ENCODE data around the gene MIOX.

Gene MIOX

DNA sequence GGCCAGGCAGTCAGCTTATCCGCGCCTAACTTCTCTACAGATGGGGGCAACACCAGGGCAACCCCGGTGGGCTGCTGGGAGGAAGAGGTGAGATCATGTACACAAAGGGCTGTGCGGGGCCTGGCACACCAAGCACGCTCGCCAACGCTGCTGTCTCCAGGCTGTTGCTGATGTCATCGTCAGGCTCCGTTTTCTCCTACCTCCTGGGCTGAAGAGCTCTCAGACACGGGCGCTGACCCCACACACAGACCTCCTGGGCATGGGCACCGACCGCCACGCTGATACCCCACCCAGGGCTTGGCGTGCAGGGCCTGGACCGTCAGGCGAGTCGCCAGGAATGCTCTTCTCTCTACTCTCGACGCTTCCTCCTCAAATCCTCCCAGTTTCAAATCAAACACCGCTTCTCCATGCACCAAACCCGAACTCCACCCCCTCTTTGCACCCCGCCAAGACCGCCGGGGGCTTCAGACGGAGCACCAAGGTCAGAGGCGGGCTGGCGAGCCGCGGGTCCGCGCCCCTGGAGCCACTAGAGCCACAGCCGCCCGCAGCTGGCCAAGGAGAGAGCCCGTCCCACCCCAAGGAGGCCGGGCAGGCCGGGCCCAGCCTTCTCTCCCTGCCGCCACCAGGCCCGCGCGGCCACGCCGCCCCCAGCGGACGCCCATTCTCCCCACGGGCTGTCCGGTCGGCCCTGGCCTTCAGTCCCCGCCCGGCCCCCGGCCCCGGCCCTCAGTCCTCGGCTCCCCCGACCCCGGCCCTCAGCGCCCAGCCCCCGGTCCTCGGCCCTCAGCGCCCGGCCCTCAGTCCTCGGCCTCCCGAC is 12.6 kb upstream of the MIOX start:
- DNase-seq (ENCODE audit: low read depth): no peak

DNA sequence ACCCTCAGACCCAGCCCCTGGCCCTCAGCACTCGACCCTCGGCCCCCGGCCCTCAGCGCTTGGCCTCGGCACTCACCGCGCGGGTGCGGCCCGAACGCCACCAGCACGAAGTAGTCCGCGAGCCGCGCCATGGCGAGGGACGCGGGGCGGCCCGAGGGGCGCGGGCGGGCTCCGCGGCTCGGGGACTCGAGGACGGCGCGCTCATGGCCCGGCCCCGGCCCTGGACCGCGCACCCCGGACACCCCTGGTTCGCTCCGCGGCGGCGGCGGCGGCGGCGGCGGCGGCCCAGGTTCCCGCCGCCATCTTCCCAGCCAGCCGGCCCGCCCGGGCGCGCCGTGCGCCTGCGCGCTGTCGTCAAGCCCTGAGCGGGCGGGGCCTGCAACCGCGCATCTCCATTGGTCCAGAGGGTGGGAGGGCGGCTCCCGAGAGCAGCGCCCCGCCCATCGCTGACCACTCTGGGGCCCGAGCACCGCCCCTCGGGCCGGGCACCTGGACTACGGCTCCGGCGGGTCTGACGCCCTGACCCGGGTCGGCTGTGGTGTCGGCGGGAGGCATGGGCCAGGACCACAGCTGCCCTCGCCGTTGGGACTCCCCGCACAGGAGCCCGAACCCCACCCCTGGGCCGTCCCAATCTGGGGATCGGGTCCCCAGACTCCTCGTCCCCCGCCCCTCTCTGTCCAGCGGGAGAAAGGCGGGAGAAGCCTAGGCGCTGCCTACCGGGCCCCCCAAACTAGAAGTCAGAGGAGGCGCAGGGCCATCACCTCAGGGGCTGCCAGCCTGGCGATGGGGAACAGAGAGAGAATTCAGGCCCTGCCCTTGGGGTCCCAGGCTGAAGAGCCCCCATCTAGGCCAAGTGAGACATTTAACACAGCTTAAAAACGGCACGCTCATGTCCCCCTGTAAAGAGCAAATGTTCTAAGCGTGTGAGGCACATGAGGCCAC is 11.7 kb upstream of the MIOX start, which contains the start of gene SBF1:
Gene SBF1 (minus strand): TSS at position 326 of the 942 bp plus-strand sequence. CDS start 195 bp downstream, at position 131.
- peak; percentile 84 for DNase-seq (ENCODE audit: low read depth)

DNA sequence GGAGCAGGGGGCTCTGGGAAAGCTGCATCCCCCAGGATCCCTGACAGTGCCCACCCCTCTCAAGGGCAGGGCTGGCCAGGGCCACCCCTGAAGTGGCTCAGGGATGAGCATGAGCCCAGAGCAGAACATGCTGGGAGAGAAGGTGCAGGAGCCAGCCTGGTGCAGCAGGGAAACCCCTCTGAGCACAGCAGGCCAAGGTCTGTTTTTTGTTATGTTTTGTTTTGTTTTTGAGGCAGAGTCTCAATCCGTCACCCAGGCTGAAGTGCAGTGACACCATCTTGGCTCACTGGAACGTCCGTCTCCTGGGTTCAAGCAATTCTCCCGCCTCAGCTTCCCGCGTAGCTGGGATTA is 11.0 kb upstream of the MIOX start:
- no peak for DNase-seq (ENCODE audit: low read depth)

DNA sequence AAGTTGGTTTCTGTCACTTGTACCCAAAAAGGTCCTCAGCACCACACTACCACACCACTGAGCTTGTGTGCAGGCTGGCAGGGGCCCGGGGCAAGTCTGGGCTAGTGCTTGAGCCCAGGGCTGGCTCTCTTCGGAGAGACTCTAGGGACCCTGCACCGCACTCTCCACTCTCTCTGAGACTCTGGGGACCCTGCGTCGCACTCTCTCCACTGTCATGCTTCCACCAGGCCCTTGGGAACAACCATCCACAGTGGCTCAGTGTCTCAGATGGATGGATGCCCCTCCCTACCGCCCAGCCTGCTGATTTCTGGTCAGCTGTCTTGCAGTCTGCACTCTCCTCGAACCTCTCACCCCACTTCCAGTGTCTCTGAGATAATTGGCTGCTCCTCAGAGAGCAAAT is 9.8 kb upstream of the MIOX start:
- DNase-seq (ENCODE audit: low read depth): no peak

- DNase-seq (ENCODE audit: low read depth): no peak
These were observed 8.7 kb upstream of the MIOX start for GRCh38 chr22:50477923-50478322.

- DNase-seq (ENCODE audit: low read depth): no peak
These were observed 6.9 kb upstream of the MIOX start for GRCh38 chr22:50479721-50480120.

DNA sequence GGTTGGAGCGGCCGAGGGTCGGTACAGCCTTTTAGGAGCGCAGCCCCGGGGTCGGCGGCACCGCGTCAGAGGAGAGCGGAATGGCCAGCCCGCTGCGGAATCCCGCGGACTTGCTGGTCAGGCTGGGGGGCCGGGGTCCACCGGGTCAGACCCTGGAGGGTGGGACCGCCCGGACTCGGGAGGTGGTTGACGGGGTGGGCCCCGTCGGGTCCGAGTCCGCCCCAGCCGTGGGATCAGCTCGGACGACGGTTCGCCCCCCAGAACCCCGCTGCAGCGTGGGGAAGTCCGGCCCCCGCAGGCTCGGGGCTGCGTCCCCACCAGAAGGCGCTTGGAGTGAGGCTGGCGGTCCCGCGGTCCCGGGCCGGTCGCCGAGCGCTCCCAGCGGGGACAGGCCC is 5.6 kb upstream of the MIOX start:
- DNase-seq (ENCODE audit: low read depth): no peak

DNA sequence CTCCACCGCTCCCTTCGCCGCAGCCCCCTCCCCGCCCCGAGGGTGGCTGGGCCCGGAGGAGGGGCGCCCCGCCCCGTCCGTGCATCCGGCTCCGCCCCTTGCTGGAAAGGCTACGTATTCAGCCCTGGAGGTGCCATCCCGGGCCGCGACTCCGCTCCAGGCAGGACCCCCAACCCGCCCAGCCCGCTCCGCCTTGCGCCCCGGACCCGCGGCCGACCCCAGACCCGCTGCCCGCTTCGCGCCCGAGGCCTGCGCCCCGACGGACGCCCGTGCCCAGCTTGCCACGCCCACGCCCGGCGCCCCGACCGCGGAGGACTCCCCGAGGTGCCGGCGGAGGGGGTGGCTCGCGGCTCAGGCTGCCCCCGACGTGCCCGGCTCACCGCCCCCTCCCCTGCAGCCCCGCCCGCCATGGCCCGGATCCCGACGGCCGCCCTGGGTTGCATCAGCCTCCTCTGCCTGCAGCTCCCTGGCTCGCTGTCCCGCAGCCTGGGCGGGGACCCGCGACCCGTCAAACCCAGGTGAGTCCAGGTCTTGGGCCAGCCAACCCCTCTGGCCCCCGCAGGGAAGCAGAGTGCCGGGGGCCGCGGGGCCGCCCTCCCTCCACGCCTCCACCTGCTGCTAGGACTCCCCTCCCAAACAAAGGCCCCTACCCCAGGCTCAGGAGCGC is 5.1 kb upstream of the MIOX start, which contains the start of gene ADM2:
Gene ADM2 (plus strand): TSS at position 104 of the 667 bp plus-strand sequence. CDS start 305 bp downstream, at position 409.
- peak; percentile 37 for DNase-seq (ENCODE audit: low read depth)

GRCh38 chr22:50482107-50483074 is 4.3 kb upstream of the MIOX start:
- DNase-seq (ENCODE audit: low read depth): no peak

- no peak for DNase-seq (ENCODE audit: low read depth)
These were observed 3.6 kb upstream of the MIOX start for GRCh38 chr22:50483106-50483505.

GRCh38 chr22:50483556-50483955 is 3.1 kb upstream of the MIOX start:
- DNase-seq (ENCODE audit: low read depth): no peak

GRCh38 chr22:50483977-50484853 is 2.4 kb upstream of the MIOX start:
- no peak for DNase-seq (ENCODE audit: low read depth)

DNA sequence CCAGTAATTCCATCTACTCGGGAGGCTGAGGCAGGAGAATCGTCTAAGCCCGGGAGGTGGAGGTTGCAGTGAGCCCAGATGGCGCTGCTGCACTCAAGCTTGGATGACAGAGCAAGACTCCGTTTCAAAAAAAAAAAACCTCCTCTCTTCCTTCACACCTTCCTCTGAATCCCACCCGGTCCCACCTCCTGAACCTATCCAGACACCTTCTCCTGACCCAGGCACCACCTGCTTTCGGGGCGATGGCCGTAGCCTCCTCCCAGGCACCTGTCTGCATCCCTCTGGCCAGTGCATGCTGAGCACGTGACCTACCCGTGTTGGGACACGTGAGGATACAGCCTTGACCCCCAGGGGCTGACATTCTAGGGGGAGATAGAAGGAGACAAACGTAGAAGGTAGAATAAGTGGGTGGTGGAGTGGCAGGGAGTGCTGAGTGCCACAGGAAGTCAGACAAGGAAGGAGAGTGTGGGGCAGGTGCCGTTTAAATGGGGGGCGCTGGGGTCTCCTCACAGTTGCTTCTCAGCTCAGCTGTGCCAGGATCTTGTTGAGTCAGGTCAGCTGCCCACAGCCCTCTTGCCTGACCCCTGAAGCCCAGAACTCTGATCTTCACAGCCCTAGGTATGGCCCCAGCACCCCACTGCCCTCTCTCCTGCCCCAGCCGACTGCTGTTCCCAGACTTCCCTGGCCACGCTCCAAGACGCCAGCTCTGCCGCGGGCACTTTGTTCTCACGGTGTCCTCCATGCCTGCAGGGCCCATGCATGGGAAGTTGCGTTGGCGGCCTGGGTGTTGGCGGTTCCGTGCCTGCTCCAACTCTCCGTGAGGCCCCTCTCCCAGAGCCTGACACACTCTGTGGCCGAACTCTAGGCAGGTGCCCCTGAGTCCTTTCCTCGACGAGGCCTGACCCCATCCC is 1.2 kb upstream of the MIOX start:
- no peak for DNase-seq (ENCODE audit: low read depth)

DNA sequence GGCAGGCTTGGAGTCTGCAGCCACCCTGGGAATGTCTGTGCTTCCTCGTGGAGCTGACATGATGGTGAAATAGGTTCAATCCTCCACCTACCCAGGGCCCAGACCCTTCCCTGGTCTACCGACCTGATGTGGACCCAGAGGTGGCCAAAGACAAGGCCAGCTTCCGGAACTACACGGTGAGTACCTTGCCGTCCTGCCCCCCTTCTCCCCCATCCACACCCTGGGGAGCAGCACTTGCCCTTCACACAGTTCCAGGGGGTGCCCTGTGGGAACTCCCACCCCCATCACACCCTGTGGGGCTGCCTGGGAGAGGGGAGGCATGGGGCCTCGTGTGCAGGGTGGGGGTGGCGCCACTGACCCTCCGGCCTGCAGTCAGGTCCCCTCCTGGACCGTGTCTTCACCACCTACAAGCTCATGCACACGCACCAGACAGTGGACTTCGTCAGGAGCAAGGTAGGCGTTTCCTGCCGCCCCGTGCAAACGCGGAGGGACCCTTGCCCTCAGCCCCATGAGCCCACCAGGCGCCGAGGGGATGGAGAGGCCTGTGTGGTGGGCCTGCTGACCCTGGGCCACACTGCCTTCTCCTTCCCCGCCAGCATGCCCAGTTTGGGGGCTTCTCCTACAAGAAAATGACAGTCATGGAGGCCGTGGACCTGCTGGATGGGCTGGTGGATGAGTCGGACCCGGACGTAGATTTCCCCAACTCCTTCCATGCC is 789 bp downstream of the MIOX start:
- no peak for DNase-seq (ENCODE audit: low read depth)

DNA sequence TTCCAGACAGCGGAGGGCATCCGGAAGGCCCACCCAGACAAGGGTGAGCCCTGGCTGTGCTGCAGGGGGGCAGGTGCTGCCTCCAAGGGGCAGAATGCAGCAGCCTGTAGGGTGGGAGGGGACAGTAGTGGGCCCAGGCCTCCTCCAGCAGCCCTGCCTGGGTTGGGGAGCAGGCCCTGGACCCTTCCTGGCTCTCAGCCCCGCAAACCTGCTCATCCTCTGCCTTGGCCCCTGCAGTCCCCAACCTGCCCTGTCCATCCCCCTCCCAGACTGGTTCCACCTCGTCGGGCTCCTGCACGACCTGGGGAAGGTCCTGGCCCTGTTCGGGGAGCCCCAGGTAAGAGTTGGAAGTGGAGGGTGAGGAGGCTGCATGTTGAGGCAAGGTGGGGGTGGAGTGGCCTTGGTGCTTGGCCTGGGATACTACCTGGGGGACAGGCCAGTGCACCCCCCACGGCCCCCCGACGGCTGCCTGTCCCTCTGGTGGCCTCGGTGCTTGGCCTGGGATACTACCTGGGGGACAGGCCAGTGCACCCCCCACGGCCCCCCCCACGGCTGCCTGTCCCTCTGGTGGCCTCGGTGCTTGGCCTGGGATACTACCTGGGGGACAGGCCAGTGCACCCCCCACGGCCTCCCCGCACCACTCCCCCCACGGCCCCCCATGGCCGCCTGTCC is 1.5 kb downstream of the MIOX start:
- DNase-seq (ENCODE audit: low read depth): no peak

GRCh38 chr22:50488886-50489285 is 2.2 kb downstream of the MIOX start:
- DNase-seq (ENCODE audit: low read depth): no peak

DNA sequence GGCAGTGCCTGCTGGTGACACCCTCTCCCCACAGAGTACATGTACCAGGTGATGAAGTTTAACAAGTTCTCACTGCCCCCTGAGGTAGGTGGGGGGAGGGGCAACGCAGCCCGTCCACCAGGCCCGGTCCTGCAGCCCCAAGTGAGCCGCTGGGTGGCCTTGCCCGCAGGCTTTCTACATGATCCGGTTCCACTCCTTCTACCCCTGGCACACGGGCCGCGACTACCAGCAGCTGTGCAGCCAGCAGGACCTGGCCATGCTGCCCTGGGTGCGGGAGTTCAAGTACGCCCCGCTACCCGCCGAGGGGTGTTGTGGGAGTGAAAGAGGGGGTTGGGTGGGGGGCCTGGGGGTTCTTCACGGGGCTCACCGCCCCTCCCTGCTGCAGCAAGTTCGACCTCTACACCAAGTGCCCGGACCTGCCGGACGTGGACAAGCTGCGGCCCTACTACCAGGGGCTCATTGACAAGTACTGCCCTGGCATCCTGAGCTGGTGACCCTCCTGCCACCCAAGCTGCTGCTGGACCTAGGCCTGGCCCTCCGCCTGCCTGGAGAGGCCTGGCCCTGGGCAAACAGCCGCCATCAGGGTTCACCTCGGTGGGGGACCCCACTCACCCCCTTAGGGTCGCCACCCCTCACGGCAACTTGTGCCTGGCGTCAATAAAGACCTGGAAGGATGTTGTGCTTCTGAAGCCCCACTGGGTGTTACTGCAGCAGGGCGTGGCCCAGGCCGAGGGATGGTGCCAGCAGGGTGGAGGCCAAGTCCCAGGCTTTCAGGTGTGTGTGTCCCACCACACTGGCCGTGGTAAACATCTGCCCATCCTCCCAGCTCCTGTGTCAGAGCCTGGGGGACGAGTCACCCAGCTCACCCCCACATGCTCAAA is 2.9 kb downstream of the MIOX start:
- DNase-seq (ENCODE audit: low read depth): no peak
